HG02970 (cell line): Measurements from ENCODE around the gene THSD4.

ENCODE experiments used
- ATAC-seq: cut with Tn5 transposase; IDR thresholded peaks from one replicate; pipeline ENCODE4 v1.9.1; 2021; ENCODE audit warnings: mild to moderate bottlenecking, moderate library complexity, moderate number of reproducible peaks; ENCODE audit not compliant: unreplicated experiment, low FRiP score

The THSD4 gene

GRCh38 chr15:71278989-71279756 lies 163.9 kb downstream of the THSD4 start:
- ATAC-seq = no peak

GRCh38 chr15:71279757-71280141 lies 164.5 kb downstream of the THSD4 start:
- no peak for ATAC-seq

DNA sequence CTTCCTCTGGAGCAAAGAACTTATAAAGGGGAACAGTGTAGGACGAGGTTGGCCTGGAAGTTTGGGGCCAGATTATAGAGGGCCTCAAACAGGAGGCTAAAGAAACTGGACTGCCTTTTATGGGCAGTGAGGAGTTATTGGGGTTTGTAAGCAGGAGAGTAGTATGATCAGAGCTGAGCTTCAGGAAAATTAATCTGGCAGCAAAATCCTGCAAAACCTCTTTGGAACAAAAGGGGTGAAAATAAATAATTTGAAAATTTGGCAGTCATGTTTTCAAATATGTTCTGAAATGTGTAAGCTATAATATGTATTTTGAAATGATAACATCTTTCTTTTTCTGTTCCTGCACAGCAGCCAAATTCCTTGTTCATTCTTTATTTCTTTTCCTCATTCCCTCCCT lies 164.9 kb downstream of the THSD4 start:
- no peak for ATAC-seq

GRCh38 chr15:71281256-71281655 lies 166.0 kb downstream of the THSD4 start:
- no peak for ATAC-seq

- ATAC-seq = no peak
Measured at GRCh38 chr15:71282076-71282475, 166.8 kb downstream of the THSD4 start.

DNA sequence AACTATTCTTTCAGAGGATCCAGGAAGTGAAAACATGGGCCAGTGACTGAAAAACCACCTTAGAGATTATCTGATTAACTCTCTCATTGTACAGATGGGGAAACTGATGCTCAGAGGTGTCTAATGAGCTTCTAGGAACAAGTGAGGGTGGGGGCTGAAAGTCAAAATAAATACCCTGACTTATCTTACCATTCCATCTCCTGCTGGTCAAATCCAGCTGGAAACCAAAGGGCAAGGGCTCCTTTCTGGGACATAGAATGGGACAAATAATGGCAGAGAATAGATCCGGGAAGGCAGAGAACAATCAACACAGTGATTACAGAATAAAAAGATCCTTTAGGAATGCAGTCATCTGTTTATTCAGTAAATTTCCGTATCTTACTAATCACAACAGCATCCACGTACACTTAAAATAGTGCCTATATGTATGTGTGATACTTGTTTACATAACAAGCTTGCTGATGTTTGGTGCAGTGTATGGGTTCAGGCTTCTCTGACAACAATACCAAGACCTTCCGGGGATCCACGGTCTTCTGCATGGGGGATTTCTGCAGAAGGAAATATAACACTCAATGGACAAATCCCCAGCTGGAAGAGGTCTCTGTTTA lies 173.2 kb downstream of the THSD4 start:
- ATAC-seq = no peak

GRCh38 chr15:71290002-71290401 lies 174.7 kb downstream of the THSD4 start:
- no peak for ATAC-seq

DNA sequence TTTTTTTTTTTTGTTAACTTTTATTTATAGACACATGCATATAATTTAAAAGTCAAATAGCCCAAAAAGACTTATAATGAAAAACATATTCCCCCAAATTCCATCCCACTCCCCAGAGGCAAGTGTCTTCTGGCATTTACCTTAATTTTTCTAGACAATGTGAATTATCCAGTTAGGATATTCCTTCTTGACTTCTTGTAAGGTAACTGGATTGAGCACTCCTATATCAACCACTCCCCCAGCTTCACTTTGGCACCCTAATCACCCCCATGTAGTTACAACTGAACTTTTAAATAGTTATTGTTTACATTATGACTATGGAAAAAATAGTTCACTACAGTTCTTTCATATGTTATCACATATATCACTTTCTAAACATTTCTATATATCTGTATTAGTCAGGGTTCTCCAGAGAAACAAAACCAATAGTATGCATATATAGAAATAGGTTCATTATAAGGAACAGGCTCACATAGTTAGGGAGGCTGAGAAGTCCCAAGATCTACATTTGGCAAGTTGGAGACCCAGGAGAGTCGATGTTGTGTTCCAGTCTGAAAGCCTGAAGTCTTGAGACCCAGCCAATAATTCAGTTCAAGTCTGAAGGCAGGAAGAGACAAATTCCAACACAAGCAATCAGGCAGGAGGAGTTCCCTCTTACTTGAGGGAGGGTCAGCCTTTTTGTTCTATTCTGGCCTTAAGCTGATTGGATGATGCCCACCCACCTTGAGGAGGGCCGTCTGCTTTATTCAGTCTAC lies 175.8 kb downstream of the THSD4 start:
- no peak for ATAC-seq

DNA sequence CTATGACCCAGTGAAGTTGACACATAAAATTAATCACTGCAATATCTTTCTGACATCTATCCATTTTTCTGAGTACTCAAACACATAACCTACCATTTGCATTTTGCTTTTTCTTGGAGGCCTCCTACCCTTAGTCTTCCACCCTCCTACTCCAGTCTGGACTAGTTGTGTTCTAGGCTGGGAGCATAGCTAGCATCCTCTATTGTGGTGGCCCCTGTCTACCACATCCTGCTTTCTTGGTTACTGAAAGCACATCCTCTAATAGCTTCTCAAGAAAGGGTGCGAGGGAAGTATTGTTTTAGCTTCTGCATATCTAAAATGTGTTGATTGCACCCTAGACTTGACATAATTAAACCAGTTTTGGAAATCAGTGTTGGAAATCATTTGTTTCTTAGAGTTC lies 176.5 kb downstream of the THSD4 start:
- no peak for ATAC-seq

DNA sequence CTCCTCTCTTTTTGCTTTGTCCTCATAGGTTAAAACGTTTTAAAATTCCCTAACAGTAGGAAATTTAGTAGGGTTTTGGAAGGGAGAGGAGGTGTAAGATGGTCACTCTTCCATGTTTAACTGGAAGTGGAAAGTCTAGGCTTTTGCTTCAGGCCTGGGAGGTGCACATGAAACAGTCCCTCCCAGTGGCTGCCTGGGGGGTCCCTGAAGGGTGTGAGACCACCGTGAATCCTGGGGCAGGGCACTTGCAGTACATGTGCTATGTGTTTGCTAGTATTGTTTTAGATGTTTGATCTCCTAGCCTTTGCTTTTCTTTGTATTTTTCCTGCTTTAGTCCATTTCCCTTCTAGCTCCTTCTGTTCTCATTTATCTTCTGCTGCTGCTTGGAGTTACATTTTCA lies 178.5 kb downstream of the THSD4 start:
- ATAC-seq = no peak

DNA sequence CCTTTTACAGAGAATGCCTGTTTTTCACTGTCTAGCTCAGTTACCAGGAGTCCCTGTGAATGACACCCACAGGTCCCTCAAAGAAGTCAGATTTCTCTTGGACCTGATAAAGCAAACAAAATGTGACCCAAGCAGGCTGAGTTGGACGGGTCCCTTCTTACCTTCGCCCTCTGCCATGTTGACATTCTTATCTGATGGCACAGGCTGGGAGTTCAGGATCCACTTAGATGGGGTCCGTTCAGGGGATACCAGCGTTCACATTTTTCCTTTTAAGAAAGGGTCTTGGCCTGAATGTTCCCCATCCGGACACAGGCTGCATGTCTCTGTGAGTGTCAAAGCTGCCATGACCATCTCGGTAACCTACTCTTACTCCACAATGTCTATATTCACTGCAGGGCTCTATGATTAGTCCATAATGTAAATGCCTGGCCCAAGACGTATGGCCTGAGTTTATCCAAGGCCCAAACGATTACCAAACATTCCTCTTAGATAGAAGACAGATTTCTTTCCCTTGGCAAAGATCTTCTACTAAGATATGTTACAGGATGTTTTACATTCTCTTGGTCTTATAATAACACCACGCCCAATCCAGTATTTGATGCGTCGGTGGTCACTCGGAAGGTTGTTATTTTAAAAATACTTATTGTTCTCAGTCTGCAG lies 179.1 kb downstream of the THSD4 start:
- no peak for ATAC-seq

DNA sequence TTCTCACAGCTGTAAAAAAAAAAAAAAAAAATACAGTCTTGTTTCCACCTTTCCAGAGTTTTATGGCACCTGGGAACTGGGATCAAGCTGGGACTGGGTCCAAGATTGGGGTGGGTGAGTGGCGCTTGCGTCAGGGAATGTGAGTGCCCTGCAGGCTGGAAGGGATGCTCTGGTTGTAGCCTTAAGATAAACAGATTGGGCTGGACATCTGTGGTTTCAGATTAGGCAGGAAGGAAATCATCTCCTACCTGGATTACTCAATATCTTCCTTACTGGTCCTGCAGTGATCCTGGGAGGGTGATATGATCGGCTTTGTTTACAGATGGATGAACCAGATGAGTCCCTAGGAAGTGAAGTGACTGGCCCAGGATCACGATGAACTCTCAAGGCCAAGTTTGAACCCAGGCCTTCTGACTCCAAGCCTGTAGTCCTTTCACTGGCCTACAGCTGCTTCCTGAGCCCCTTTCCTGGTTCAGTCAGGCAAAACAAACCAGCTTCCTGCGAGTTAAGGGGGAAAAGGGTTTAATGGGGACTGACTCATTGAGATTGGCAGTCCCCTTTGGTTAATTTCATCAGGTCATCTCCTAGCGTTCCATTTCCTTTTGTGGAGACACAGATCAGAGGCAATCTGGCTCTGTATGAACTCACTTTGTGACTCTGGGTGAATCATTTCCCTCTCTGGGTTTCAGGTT lies 179.8 kb downstream of the THSD4 start:
- no peak for ATAC-seq

DNA sequence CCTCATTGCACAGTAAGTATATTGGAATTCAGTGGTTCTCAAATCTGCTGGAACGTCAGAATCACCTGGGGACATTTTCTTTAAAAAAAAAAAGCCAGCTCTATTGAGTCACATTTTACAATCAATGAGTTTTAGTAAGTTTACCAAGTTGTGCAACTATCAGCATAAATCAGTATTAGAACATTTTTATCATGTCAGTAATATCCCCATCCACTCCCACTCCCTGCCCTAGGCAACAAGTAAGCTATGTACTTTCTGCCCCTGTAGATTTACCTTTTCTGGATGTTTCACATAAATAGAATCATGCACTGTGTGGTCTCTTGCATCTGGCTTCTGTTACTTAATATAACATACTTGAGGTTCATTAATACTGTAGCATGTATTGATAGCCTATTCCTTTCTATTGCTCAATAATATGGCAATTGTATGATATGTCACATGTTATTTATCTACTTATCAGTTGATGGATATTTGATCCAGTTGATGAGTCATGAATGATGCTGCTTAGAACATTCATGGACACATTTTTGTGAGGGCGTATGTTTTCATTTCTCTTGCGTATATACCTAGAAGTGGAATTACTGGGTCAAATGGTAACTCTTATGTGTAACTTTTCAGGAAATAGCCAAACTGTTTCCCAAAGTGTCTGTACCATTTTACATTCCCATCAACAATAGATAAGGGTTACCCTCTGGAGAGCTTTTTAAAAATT lies 180.5 kb downstream of the THSD4 start:
- no peak for ATAC-seq

DNA sequence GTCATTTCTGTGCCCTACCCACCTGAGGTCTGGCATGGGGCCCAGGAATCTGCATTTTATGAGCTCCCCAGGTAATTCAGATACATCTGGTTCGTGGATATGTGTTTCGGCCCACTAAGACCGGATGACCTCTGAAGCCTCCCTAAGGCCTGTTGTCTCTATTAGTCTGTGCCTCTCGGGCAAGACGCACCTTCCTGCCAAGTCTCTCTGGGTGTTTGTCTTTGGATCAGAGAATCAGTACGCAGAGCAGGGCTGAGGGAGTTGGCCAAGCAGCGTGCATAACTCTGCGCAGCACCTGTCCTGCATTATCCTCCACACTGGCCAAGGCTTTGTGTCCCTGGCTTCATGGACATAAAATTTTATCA lies 181.0 kb downstream of the THSD4 start:
- no peak for ATAC-seq

GRCh38 chr15:71301958-71302621 lies 186.8 kb downstream of the THSD4 start:
- no peak for ATAC-seq

DNA sequence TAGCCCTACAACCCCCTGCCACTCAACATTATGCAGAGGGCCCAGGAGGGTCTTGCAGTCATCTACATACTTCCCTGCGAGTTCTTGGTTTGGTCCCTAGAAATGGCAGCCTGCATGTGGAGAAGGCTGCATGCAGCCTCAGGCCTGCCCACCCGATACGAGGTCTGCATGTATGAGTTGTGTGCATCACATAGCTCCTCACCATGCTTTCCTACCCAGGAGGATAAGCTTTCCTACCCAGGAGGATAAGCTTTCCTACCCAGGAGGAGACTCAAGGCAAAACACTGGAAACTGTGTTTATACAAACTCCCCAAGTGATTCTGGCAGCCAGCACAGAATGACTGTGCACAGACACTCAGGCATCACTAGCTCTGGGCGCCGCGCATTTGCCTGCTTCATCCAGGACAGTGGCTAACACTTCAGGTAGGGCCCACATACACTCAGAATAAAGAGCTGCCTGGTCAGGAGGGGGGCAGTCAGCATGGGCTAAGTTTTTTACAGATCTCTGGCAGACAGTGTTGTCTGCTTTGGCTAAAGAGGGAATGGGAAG lies 187.7 kb downstream of the THSD4 start:
- ATAC-seq = no peak

DNA sequence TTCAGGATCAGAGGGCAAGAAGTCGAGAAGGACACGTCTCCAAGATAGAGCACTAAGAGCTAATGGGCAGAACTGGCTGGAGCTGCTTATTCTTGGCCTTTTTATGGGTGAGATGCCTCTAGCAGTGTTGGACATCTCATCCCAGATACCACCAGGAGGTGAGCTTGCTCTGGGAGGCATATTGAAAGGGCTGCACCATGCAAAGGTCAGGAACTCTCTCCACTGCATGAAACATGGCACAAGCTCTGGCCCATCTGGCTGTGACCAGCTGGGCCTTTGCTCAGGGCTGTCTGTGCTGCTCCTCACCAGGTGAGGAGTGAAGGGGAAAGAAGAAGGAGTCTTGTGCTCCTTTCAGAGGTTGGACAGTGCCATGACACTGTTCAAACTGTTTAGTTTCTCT lies 188.7 kb downstream of the THSD4 start:
- ATAC-seq = no peak

DNA sequence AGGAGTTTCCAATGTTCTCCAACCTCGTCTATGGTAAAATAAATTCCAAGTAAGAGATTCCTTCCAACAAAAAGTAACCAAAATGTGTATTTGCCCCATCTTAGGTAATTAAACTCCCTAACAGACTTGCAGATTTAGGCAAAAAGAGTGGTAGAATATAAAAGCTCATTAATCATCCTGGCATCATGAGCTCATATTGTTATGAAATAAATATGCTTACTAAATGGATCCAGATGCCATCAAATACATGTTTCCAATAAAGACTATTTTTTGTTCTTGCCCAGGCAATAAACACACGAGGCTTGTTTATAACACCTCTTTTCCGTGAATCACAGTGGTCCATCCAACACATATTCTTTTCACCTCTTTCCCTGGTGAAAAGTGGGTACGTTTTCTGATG lies 189.4 kb downstream of the THSD4 start:
- ATAC-seq = no peak

DNA sequence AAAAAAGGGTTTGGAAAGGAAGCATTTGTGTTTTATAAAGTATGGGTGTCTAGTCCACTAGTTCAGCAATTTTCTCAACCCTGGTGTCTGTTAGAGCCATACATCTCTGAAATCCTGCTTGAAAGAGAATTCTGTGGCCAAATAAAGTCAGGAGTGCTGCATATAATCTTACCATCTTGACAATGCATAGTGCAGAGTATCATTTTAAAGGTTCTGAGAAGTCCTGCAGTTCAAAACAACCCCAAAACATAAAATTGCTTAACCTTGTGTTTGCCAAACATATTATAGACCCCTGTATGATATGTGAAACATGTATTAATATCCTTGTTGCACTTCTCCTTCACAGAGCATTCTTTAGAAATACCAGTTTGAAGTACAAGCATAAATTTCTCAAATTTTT lies 191.3 kb downstream of the THSD4 start:
- no peak for ATAC-seq
